GM10266 (cell line): ENCODE data around the gene CSMD2.

Experiments used
- DNase-seq: peaks from one replicate; pipeline ENCODE4 v3.0.0; 2012; ENCODE audit errors: extremely low spot score
- CTCF ChIP-seq: IDR thresholded peaks from 2 replicates; pipeline ENCODE4 v1.5.1; 2012; ENCODE audit warnings: mild to moderate bottlenecking, low read depth; ENCODE audit not compliant: control insufficient read depth, insufficient read depth; ENCODE audit errors: missing control alignments

Gene CSMD2

GRCh38 chr1:33903210-33903589 lies 261.8 kb downstream of the CSMD2 start:
- TF ChIP-seq CTCF: no peak
- no peak for DNase-seq

GRCh38 chr1:33902486-33903209 lies 262.4 kb downstream of the CSMD2 start:
- DNase-seq: no peak
- TF ChIP-seq CTCF: no peak

GRCh38 chr1:33899746-33900145 lies 265.3 kb downstream of the CSMD2 start:
- TF ChIP-seq CTCF: no peak
- DNase-seq: no peak

- DNase-seq: no peak
Measured at GRCh38 chr1:33898881-33899280, 266.1 kb downstream of the CSMD2 start.

DNA sequence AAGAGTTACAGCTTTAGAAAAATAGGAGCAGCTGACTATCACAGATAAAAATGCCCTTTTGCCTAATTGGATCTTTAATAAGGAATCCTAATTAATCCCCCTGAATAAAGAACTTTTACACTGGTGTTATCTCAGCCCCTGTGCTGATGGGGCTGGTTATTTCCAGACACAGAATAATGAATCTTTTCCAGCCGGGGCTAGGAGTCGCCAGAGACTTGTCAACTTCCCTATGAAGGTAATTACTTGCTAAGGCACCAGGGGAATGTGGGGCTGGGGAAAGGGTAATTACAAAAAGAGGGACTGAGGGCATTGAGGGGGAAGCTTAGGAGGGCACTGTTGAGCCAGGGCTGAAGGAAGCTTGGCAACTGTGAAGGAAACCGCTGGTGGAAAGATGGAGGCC lies 266.6 kb downstream of the CSMD2 start:
- no peak for DNase-seq
- no peak for TF ChIP-seq CTCF

More at GRCh38 chr1:33898881-33899280, 266.1 kb downstream of the CSMD2 start:
- no peak for TF ChIP-seq CTCF

DNA sequence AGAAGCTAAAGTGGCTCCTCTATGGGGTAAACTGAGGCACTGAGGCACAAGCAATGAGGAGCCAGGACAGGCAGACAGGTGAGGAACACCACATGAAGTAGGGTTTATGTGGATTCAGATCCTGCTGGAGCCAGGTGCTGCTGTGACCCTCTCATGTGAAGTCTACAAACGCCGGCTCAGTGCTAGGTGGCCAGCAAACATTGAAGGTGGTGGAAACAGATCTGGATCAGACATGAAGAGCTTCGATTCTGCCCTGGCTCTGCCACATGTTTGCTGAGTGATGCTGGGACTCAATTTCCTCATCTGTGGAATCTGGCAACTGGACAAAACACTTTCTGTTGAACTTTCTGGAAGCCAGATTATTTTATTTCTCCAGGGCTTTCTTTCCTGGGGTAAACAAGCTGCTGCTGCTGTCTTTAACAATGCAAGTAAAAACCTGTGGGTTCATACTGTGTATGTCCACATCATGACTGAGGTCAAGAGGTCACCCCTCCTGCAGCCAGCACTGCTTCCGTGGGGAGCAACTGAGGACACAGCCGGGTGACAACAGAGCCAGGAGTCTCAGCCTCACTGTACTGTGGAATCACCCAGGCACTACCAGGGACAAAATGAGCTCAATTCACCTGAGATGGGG lies 267.8 kb downstream of the CSMD2 start:
- DNase-seq: no peak
- no peak for TF ChIP-seq CTCF

- DNase-seq: no peak
- TF ChIP-seq CTCF: no peak
Measured at GRCh38 chr1:33895976-33896375, 269.1 kb downstream of the CSMD2 start.
